Inflammatory macrophage treated with lipopolysaccharide for 4 hours (primary cell): ENCODE measurements around the gene KCNK16.

Experiments
- DNase-seq: peaks from one replicate; pipeline ENCODE4 v3.0.0-alpha.2; 2020

KCNK16 gene

DNA sequence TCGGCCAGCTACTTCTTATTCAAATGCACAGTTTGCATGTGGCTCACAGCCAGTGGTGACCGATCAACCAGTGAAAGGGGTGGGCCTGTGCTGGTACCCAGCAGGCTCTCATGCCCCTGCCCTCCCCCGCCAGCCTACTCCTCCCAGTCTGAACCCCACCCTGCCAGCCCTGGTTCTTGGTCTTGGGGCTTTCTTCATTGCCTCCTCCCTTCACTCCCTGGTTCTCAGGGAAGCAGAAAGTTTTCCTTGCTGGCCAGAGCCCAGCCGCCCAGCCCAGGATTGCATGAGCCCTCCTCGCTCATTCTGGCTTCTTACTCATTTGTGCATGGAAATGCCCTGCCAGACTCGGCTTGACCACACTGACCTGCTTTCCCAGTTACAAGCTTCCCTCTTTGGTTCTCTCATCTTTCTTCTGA, 49.1 kb downstream of the KCNK16 start:
- no peak for DNase-seq

DNA sequence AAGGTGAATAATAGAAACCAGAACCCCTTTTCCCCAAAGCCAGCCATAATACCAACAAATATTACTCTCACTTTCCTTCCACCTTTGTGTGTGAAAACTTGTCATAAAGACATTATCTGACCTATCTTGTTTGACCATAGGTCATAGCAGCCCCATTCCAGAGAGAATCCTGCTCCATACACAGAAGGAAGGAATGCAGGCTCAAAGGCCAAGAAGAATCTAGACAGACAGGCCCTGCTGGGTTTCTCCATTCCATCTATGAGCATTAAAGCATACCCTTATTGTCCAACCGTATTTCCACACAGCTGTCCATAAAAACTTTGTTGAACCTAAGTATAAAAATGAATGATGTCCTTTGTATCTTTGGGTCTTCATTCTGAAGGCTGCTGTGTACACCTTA, 52.5 kb downstream of the KCNK16 start:
- no peak for DNase-seq

DNA sequence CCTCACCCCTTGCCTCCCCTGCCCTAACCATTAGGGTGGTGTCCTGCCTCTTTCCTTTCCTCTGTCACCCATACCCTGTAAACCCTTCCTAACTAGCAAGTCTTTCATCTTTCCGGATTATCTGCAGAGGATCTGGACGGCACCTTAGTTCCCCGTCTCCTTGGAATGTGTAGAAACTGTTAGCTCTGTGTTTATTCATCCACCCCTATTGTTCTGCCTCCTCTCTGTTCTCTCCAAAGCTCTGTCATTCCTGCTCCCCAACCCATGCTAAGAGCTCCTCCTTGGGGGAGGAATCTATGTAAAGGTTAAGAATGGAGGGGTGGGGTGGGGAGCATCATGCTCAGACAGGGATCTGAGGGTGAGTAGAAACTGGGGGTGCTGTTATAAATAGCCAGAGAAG, 53.8 kb downstream of the KCNK16 start:
- DNase-seq: no peak

DNA sequence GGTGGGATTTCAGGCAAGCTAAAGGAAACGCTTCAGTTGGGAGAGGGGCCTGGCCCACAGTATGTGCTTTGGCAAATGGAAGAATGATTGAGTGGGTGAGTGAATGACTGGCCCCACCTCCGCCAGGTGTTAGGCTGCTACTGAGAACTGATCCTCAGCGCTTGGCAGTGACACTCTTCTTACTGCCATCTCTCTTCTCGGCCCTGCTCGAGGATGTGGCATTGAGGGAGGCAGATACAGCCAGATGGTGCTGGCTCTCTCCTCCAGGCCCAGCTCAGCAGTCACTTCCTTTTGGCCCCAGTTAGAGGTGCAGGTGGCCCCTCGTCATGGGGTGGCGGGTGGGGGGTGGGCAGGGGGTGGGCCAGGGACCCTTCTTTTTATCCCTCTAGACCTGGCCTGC, 54.3 kb downstream of the KCNK16 start:
- DNase-seq: no peak

DNA sequence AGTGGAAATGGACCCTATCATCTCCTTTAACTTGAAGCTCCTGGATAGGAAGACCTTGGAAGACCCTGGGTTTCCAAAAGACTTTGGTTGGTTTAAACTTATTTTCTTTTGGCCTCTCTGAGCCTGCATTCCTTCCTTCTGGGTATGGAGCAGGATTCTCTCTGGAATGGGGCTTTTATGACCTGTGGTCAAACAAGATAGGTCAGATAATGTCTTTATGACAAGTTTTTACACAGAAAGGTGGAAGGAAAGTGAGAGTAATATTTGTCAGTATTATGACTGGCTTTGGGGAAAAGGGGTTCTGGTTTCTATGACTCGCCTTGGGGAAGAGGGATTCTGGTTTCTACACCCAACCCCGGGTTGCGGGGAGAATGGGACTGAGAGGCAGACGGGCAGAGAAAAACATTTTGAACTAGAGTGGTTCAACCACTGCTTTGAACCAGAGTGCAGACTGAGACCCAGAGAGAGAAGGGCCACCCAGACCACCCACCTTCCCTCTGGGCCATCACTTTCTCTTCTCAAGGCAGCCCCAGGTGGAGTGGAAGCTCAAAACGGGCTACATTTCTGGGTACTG, 55.6 kb downstream of the KCNK16 start:
- no peak for DNase-seq

DNA sequence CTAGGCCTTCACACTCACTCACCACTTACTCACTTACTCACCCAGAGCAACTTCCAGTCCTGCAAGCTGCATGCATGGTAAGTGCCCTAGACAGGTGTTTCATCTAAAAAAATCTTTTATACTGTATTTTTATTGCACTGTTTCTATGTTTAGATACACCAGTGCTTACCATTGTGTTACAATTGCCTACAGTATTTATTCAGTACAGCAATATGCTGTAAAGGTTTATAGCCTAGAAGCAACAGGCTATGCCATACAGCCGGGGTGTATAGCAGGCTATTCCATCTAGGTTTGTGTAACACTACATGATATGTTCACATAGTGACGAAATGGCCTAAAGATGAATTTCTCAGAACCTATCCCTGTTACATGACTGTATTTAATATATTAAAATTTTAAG, 56.1 kb downstream of the KCNK16 start:
- no peak for DNase-seq
